Right lobe of liver (tissue), 4 donors: ENCODE results near the gene ANXA4.

ENCODE experiments used
- CTCF ChIP-seq, 4 donors: fragments of 200-600 bp in 3 of 4; fragments of 450-650 bp in 1 of 4; IDR thresholded peaks; one replicate each; pipeline versions ENCODE4 v1.5.1 to v1.8.0; 2016 to 2022; ENCODE audit warnings: antibody characterized with exemption in 4 of 4, mild to moderate bottlenecking in 2 of 4
- POLR2A ChIP-seq: fragments of 450-650 bp; IDR thresholded peaks from one replicate; pipeline ENCODE4 v1.6.1; 2017; ENCODE audit warnings: antibody characterized with exemption, mild to moderate bottlenecking
- donor health status: DM: no; HTN: no; CAD: no.
- donor health status: DM: no; HTN: no; CAD: no.
- donor health status: DM: no; HTN: yes; CAD: no.

GRCh38 chr2:69843993-69844392, 102.1 kb downstream of the ANXA4 start:
- TF ChIP-seq CTCF (IDR thresholded peaks at IDR 0.05) (no peak), POLR2A (no peak)
